ENCODE results near the gene FCAMR.

Gene FCAMR

DNA sequence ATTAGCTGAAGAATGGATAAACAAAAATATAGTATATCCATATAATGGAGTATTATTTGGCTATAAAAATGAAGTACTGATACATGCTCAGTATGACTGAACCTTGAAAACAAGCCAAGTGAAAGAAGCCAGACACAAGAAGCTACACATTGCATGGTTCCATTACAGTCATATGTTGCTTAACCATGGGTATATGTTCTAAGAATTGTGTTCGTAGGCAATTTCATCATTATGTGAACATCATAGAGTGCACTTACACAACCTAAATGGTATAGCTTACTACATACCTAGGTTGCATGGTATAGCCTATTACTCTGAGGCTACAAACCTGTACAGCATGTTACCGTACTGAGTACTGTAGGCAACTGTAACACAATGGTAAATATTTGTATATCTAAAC is 28.6 kb upstream of the FCAMR start:
- no peak for DNase-seq (ENCODE audit: low spot score)

DNA sequence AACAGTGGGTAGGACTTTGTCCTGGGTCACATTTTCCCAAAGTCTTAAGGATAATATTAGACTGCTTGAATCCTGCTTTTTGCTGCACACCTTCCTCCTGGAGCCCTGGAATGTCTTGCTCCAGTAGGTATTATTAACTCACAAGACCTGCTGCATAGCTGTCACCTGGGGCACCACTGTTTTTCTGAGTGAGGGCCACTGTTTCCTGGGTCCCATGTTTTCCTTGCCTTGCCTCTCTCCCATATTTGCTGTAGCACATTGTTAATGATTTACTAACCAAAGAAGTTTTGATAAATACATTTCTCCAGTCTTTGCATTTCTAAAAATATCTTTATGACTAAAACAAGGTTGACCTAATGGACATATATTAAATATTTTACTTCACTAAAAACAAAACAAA is 22.5 kb upstream of the FCAMR start:
- no peak for DNase-seq (ENCODE audit: low spot score)

DNA sequence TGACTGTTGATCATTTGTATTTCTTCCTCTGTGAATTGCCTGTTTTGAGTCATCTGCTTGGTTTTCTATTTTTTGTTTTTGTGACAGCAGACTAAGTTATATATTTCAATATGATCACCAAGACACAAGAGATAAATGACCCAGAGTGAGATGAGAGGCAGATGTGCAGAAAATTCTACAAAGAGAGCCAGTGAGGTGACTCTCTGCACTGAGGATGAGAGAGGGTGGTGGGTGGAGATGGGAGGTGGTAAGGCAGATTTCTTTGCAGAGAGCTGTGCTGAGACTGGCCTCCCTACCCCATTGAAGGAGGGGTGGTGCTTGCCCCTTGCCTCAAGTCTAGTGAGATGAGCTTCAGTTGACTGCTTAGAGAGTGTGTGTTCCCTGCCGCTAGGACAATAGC is 17.6 kb upstream of the FCAMR start:
- DNase-seq (ENCODE audit: low spot score), result no peak

DNA sequence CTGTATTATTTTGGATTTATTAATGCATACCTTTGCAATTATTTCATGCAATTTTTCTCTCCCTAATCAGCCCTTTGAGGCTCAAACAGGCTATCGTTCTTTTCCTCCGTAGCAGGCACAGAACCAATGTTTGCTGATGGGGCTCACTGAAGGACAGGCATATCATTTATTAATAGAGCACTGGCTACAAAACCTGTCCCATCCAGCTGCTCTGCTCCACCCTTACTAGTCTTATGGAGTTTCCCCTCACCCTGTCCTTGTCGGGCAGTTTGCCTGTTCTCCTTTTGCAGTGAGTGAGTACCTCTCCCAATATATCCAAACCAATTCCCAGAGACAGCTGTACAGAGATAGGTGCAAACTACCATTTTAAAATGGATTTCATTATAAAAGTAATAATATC is 16.6 kb upstream of the FCAMR start:
- no peak for DNase-seq (ENCODE audit: low spot score)

DNA sequence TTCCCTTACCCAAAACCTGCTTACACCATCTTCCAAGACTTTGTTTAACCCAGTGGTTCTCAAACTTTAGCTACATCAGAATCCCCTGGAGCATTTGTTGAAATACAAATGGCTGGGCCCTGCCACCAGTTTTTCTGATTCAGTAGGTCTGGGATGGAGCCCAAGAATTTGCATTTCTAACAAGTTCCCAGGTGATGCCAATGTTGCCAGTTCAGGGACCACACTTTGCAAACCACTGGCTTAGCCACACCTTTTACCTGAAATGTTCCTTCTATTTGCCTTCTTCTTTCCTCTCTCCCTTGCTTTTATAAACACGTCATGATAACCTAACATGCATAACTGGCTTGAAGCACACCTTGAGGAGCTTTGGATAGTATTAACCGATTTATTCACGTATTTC is 16.1 kb upstream of the FCAMR start:
- DNase-seq (ENCODE audit: low spot score), result no peak

DNA sequence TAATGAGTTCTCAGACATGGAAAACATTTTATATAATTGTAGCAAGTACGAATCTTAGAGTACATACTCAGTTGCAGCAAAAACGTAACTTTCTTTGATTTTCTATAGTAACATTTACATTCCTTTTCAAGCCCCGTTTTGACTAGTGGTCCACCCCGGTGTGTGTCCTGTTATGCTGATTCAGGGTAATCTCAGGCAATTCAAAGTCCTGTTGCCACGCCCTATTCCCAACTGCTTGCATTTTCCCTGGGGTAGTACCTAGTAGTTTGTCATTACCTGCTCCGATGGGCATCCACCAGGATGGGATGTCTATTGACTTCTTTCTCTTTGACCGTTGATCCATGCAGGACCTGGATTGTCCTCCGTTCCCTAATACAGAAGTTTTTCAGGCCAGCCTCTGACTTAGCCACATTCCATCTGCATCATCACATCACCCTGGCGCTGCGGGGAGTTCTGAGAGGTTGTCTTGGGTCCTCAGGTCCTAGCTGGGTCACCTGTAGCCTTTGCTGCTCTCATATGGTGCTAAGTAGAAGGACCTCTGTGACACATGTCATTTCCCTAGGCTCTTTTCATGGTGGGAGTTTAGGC is 15.0 kb upstream of the FCAMR start:
- no peak for DNase-seq (ENCODE audit: low spot score)

DNA sequence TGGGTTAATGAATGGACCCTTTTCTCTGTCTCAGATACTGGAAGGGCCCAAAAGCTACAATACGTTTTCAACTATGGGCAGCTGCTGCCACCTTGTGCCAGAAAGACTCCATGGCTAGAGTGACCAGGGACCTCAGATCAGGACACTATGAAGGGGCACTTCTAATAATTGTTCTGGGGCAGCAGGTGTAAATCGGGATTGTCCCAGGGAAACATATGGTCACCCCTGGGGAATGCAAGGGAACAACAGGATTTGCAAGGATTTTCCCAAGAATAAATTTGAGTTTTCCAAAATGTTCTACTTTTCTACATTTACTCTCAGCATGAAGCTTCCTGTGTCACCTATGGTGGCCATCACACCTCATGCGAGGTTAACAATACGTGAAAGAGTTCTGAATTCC is 12.0 kb upstream of the FCAMR start:
- DNase-seq (ENCODE audit: low spot score), result peak; percentile 4

DNA sequence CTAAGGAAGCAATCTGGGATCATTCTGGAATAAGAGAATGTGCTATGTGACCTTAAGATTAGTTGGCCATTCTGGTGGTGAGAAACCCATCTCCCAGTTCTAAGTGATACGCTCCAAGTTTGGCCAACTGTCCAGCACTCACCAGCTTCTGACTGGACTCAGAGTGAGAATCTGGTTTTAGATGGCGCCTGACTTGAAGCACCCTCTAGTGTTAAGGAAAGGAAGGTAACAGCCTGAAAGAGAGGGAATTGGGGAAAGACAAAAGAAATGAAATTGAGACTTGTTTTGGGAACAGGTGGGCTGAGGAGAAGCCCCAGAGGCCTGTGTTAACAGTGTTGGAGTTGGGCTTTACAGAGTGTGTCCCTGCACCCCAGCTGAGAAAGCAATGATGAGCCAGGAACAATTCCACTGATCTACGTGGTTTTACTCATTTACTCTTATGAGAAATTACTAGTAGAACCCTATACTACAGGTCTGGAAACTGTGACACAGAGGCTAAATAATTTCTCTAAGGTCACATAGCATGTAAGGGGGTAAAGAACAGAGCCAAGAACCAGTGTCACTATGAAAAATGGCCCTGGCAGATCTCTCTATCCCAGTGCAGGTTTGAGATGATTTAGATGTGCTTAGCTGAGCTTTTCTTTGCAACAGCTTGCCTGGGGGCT is 9.3 kb upstream of the FCAMR start:
- no peak for DNase-seq (ENCODE audit: low spot score)

DNA sequence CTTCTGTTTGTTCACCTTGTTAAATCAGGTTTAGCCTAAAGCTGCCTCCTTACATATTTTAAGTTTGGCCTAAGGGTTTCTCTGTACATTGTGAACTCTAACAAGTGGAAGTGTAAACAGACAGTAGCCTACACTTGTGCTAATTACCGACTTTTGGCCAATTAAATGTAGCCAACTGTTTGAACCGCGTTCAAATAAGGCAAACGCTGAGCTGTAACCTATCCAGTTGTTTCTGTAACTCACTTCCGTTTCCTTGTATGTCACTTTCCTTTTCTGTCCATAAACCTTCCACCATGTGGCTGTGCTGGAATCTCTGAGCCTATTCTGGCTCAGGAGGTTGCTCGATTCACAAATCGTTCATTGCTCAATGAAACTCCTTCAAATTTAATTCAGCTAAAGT is 8.0 kb upstream of the FCAMR start:
- DNase-seq (ENCODE audit: low spot score), result no peak

DNA sequence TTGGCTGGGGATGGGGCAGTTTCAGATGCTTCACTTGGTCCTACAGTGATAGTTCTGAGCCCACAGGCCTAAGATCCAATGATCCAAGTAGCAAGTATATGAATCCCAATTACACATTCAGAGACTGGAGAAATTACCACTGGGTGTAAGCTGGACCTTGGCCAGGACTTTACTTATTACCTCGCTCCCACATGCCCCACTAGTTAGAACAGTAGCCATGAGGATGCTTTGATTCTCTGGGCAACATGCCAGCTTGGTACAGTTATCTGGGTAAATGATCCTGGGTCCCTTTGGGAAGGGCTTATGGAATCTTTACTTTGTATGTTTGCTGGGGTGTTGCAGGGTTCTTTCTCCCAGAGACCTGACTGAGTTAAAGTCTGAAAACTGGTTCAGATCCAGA is 5.0 kb upstream of the FCAMR start:
- DNase-seq (ENCODE audit: low spot score), result no peak

DNA sequence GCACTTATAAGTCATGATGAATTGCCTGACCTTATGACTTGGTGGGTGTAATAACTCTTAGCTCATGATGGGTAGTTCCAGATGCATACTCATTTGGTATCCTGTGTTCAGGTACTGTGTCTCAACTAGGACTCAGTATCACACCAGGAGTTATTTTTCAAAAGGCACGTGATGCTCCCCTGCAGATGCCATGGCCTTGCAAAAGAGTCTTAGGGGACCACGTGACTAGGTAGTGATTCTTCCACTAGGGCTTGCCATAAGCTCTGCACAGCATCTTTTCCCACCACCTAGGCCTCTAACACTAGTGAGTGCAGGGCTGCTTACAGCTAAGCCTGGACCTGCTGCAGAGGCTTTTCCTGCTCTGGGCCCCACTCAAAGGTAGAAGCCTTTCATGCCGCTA is 3.9 kb upstream of the FCAMR start:
- no peak for DNase-seq (ENCODE audit: low spot score)

DNA sequence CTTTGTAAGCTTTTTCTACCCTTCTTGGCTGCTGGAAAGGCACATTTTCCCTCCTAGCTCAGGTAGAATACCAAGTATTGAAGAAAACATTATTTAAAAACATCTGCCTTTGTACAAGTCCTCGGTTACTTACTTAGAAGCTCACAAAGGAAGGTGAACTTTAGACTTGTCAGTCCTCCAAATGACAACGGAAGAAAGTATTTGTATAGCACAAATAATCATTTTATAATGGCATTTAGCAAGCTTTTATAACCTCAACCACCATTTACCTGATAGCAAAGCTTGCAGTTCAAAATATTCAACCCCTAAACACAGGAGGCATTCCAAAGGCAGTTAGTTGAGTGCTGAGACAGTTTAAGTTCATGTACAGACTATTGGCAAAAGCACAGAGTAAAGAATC is 2.5 kb upstream of the FCAMR start:
- no peak for DNase-seq (ENCODE audit: low spot score)

DNA sequence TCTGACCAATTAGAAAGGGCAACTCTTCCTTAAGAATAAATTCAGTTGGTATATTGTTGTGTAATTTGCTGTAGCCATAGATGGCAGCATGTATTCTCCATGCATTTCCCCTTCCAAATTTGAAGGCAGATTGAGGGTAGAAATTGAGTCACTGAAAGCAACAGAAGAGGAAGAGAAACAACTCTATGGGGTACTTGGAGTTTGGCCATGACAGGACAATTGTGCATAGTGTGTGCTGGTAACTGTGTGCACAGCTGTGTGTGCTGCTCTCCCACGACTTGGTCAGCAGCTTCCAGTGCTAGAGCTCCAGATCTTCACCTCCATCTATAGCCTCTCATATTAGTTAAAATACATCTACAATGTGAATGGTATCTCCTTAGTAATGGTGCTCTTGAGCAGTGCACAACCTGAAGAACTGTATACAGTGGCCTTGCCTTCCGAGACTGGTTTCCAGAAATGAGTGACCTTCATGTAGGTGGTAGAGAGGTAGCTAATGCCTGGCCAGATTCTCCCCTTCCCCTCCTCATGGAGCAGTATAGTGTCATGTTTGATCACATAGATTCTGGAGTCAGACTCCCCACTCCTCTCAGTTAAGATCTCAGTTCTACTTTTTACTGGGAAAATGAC is 882 bp upstream of the FCAMR start:
- DNase-seq (ENCODE audit: low spot score), result no peak

DNA sequence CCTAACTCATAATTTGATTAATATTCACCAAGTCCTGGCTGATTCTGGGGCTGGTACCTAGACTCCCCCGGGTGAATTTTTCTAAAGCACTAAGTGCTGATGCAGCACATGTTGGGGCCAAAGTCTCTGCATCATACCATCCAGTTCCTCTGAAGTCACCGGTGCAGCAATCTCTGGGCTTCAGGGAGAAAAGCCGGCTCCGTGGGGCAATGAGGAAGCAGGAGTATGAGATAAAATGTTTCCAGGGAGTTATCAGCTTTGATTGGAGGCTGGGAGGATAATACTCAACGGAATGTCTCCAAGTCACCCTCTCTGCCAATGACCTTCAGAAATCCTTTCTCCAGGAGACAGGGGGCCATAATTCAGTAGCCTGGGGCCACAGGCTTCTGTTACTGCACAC is 1.2 kb downstream of the FCAMR start:
- DNase-seq (ENCODE audit: low spot score), result no peak

DNA sequence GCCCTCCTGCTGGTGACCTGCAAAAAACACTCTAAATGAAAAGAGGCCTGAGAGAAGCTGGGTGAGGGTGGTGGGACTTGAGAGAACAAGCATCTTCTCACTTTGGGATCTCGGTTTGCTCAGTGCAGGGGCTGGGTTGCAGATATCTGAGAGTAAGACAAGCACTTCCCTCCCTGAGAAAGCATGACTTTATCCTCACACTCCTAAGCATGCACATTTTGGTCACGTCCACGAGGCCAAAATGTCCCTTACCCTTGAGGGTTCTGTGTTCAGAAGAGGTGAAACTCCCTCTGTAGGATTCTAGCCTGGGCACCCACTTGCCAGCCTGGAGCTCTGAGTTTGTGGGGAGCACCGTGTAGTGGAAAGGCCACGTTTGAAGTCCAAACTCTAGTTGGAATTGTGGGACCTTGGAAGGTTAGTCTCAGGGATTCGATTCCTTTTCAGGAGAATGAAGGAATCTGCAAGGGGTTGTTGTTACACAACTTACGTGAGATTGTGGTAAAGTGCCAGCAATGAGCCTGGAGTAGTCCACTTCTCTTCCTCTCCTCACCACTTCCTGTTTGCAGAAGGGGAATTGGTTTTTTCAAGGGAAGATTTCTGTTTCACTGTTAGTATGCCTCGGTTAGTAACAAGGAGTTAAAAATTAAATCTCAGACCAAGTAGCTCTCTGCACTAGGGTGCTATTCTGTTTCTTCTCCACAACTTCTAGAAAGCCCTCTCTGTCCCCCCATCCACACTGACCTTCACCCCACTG is 3.0 kb downstream of the FCAMR start:
- DNase-seq (ENCODE audit: low spot score), result no peak

DNA sequence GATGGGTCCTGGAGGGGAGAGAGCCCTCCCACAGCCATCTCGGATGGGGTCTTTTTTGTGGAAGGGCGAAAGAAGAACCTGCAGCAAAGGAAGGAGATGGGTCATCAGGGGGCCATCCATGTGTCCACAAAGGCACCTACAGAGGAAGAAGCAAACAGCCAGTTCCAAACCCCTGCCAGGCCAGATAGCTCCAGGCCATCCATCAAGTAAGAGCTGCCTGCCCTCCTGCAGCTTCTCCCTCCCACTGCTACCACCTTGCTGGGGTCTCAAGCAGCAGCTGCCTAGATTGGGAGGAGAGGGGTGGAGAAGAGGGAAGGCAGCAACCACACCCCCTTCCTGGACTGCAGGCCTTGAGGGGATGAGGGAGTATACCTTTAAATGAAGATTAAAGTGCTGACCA is 4.5 kb downstream of the FCAMR start:
- no peak for DNase-seq (ENCODE audit: low spot score)

DNA sequence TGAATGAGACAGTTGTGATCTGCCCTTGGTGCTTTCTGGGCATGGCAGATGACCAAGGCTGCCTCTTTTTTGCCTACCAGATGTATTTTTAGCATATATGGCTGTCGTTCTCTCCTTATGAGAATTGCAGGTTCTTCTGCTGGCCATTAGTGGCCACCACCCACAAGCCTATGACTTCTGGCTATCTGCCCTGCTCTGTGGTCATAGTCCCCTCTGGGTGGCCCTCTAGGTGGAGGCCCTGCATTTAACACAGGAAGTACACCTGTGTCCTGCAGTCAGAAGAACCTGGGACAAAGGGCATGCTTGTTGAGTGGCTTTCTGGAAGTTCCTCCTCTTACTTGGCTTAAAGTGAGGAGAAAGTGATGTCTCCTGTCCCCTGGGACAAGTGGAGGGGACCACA is 6.5 kb downstream of the FCAMR start:
- no peak for DNase-seq (ENCODE audit: low spot score)

DNA sequence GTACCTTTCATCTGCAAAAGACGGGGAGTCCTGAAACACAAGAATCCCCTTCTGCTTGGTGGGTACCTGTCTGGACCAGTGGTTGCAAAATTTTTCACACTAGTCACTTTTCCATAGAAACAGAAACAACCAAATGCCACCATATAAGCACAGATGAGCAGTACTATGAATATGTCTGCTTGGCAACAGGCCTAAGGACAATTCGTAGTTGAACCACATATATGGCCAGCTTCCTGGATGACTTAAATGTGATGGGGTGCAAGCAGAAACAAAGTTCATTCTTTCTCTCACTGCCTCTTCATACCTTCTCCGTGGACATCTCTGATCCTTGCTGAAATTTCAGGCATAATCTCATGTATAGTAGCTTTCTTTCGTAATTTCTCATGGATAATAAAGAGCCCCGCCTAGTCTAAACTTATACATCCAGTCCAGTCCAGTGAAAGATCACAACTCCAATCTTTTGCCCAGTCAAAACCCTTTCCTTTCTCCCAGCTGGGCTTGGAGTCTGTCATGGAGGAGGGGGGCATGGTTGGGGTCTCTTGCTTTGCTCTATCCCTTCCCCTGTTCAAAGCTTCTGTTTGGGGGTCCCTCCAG is 7.0 kb downstream of the FCAMR start:
- DNase-seq (ENCODE audit: low spot score), result no peak

DNA sequence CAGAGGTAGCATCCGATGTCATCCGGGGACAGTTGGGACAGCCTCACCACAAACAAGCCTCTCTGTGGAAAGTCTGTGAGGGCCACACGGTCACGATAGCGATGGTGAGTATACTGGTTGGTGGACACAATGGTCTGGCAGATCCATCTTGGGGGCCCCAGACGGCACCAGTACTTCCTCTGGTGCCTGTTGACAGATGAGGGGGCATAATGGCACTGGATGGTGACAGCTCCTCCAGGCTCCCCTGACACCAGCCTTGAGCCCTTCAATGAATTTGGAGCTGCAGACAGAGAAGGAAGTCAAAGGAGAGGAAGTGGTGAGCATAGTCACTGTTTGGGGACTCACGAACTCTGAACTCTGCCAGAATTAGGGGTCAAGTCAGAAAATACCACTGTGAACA is 8.0 kb downstream of the FCAMR start:
- DNase-seq (ENCODE audit: low spot score), result no peak

DNA sequence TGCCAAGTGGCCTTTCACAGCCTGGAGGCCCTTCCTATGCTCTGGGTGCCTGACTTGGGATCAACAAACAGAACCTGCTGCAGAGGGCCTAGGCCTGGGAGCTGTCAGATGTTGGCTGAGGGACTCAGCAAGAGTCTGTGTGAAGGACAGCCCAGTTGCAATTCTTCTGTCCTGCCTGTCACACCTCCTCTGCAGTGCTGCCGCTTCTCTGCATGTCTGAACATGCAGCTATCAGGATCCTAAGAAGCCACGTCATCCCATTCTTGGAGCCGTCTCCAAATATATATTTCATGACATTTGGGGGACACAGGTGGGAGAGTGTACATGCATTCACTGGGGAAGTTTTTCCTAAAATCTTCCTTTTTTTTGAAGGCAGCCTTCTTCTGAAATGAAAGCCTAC is 8.6 kb downstream of the FCAMR start:
- no peak for DNase-seq (ENCODE audit: low spot score)

DNA sequence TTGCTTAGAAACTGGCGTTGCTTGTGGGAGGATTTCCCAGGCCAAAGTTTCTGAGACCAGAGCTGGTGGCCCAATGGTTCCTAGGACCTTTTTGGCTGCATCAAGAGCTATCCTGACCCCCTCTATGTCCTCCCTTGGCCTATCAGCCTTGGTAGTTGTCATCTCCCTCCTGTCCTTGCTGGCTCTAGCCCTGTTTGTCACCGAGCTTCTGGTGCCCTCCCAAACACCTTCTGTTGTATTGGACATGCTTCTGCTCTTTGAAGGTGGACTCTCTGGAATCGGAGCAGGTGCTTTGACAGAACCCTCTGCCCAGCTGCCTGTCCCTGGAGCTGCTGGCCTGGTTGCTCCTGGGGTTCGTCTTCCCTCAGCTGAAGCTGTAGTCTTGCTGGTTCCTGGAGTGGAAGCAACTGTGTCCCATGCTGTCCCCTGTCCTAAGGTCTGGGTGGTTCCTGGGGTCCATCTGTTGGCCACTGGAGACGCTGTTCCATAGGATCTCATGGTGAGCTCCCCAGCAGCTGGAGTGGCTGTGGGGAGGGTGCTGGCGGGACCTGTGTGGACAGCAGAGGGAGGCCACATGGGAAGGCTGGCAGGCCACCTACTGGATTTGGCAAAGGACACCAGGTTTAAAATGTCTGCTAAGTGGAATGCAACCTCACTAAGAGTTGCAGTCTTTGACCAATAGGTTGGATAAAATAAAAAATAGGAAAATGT is 9.4 kb downstream of the FCAMR start:
- DNase-seq (ENCODE audit: low spot score), result no peak

DNA sequence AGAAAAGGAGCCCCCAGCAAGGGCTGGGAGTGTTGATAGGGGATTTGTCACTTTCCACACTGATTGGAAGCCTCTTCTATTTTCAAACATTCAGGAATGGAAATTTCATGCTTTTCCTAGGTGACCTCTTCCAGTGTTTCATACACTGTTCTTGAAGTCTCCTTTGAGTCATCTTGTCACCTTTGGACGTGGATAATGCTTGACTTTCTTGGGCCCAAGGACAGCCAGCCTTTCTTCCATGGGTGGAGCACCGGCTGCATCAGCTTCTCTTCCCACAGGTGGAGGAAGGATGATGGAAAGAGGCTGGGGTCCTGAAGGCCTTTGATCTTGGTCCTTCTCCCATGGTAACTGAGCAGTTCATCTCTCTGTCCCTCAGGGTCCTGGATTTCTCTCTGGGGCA is 12.1 kb downstream of the FCAMR start:
- DNase-seq (ENCODE audit: low spot score), result no peak

All from SK-N-DZ (cell line).